ENCODE data around the gene BAZ1A. TPM values are rescaled to one million over a fixed set of nuclear protein-coding genes. Genes with fewer than 3 reads are reported as not detected.

BAZ1A gene
- total and polyA plus RNA-seq, 10 of the 15 experiments (the other 5 are each of a cell fraction or from before 2014, with no cell fraction given) = 34.3 to 96.5 (median 50.7) TPM

GRCh38 chr14:34845869-34846268 lies 29.3 kb downstream of the BAZ1A start:
- SMC1A ChIA-PET (ENCODE audit: uncharacterized antibody, unreplicated experiment) = interaction anchor here (1.0 to 1.8 kb wide), 2 partner anchors 14 to 15 kb away, joined by 3 to 6 read pairs; no protein-coding TSS in a partner anchor
- no peak for FAIRE-seq
- WGBS (ENCODE audit: insufficient coverage, insufficient replicate concordance, low lambda C conversion rate, missing lambda C conversion rate) = 10% methylated on average over 1 of the region's 1 CpG
- Histone ChIP-seq H2AFZ (ENCODE audit: control insufficient read depth, low read depth, low read length) (no peak overlapping the region), H3K4me2 (ENCODE audit: control insufficient read depth, insufficient read depth) (no peak overlapping the region), H3K79me2 (ENCODE audit: control insufficient read depth, insufficient read depth, low read length) (peaks cover 4% of the 10 kb centered on the region), H4K20me1 (ENCODE audit: control insufficient read depth, insufficient read depth) (no peaks in the 10 kb centered on the region), H3K4me1 (ENCODE audit: control insufficient read depth, insufficient read depth, low read length) (peaks cover 7% of the 10 kb centered on the region), H3K27ac (ENCODE audit: control insufficient read depth, insufficient read depth) (no peak overlapping the region), H3K4me3 (no peak overlapping the region), H3K36me3 (ENCODE audit: control insufficient read depth in 2 of 2, insufficient read depth in 2 of 2, low read length in 1 of 2) (peaks cover 0 to 11% of the 10 kb centered on the region in 2 experiments; a peak in 3 of 4 replicates), H3K9ac (ENCODE audit: control insufficient read depth, insufficient read depth, low read length) (no peak overlapping the region), H3K27me3 (replicated peaks in 1 of 2; ENCODE audit: control insufficient read depth in 2 of 2, insufficient read depth in 2 of 2, low read length in 1 of 2) (no peaks in the 10 kb centered on the region), H3K9me3 (replicated peaks; ENCODE audit: control insufficient read depth, insufficient read depth, low read length) (peaks cover 3% of the 10 kb centered on the region; the same call in 2 of the 3 replicates)
- intact Hi-C loops (cut with micrococcal nuclease; ENCODE audit: unreplicated experiment) = no loop called here
- DNase-seq (ENCODE audit: low read depth, low spot score) = no peak
- RAD21 ChIA-PET (ENCODE audit: unreplicated experiment) = no interaction called here
- POLR2A ChIA-PET = no interaction called here
- BruUV-seq (replicated peaks) = no TSS peak
- in situ Hi-C loops (cut with MboI) = no loop called here
- no peak for ATAC-seq
- CTCF ChIA-PET = interaction anchor here (0.7 to 0.9 kb wide), 2 partner anchors 11 to 18 kb away, joined by 4 to 5 read pairs; no protein-coding TSS in a partner anchor
- TF ChIP-seq CHD2 (IDR thresholded peaks at IDR 0.05; ENCODE audit: borderline replicate concordance, low read depth, low read length) = no peak
- TF ChIP-seq BCL3 (IDR thresholded peaks at IDR 0.05; ENCODE audit: borderline replicate concordance, insufficient read depth, low read depth, low read length, poor library complexity, severe bottlenecking) = no peak
- no peak for TF ChIP-seq BRCA1 (IDR thresholded peaks at IDR 0.05; ENCODE audit: low read depth, low read length)
- no peak for TF ChIP-seq ZZZ3 (IDR thresholded peaks at IDR 0.05; ENCODE audit: control insufficient read depth, insufficient read length, low read depth)
- no peak for TF ChIP-seq ZNF592 (IDR thresholded peaks at IDR 0.05)
- no peak for TF ChIP-seq HDAC2 (IDR thresholded peaks at IDR 0.05)
- TF ChIP-seq NFIC (IDR thresholded peaks at IDR 0.05; ENCODE audit: low read depth, low read length) = no peak
- no peak for TF ChIP-seq RBBP5 (conservative IDR thresholded peaks at IDR 0.05)
- TF ChIP-seq NBN (IDR thresholded peaks at IDR 0.05) = no peak
- TF ChIP-seq BCL11A (IDR thresholded peaks at IDR 0.05; ENCODE audit: low read depth, low read length) = no peak
- TF ChIP-seq JUNB (IDR thresholded peaks at IDR 0.05) = no peak
- no peak for TF ChIP-seq CEBPZ (IDR thresholded peaks at IDR 0.05; ENCODE audit: low read depth, low read length)
- TF ChIP-seq BCLAF1 (IDR thresholded peaks at IDR 0.05) = no peak
- TF ChIP-seq IKZF2 (IDR thresholded peaks at IDR 0.05) = no peak

Measured in GM12878 (cell line).